Esophagus squamous epithelium (tissue), 5 donors: Measurements from ENCODE around the gene RPL3. TPM values are rescaled to one million over a fixed set of nuclear protein-coding genes. Genes with fewer than 3 reads are reported as not detected.

Source experiments
- DNase-seq: peaks from one replicate; lab custom pipeline; 2025; lab: John Stamatoyannopoulos, UW
- H3K27ac ChIP-seq, 4 donors: fragments of 200-600 bp; sonication (generic); one replicate each; pipeline ENCODE4 v1.5.1; 2016 to 2019; ENCODE audit warnings: mild to moderate bottlenecking in 1 of 4
- H3K27me3 ChIP-seq, 4 donors: fragments of 200-600 bp; sonication (generic); 1 replicate in 3 of 4; 2 replicates in 1 of 4; pipeline versions ENCODE4 v1.5.1 to v1.6.0; 2017 to 2021; ENCODE audit warnings: antibody characterized with exemption in 1 of 4
- H3K36me3 ChIP-seq, 3 donors: fragments of 200-600 bp; sonication (generic); one replicate each; pipeline ENCODE4 v1.5.1; 2016 to 2019
- H3K4me1 ChIP-seq, 3 donors: fragments of 200-600 bp; sonication (generic); one replicate each; pipeline ENCODE4 v1.5.1; 2017 to 2019
- H3K4me3 ChIP-seq, 4 donors: fragments of 200-600 bp; sonication (generic); 1 replicate in 3 of 4; 2 replicates in 1 of 4; pipeline ENCODE4 v1.5.1; 2016 to 2019; ENCODE audit warnings: mild to moderate bottlenecking in 2 of 4, moderate library complexity in 1 of 4
- H3K9me3 ChIP-seq, 3 donors: fragments of 200-600 bp; sonication (generic); one replicate each; pipeline ENCODE4 v1.5.1; 2016 to 2019
- POLR2A ChIP-seq, 4 donors: fragments of 450-650 bp; IDR thresholded peaks; one replicate each; pipeline ENCODE4 v1.6.1; 2017; ENCODE audit warnings: antibody characterized with exemption in 4 of 4, mild to moderate bottlenecking in 4 of 4, moderate library complexity in 3 of 4
- WGBS, 2 donors: methylation state at CpG; one replicate each; pipeline ENCODE4 v1.1.5; 2018; 5-methylcytosine and 5-hydroxymethylcytosine counted together
- intact Hi-C: fragments of 100-400 bp; cut with DNase I; formaldehyde crosslinking; loops from one replicate; pipeline ENCODE4 v1.15.0; 2022
- total RNA-seq, 4 donors: library from RNA; depleted of rRNA; stranded (reverse); fragments of >200 nt; gene quantifications; one replicate each; pipeline ENCODE4 v1.1.0, GENCODE V29; 2016
- TF ChIP-seq, protein P1 (sequence below), 6 experiments: fragments of 450-650 bp in 4 of 6; fragments of 200-600 bp in 2 of 6; sonication (generic) in 2 of 6; IDR thresholded peaks; one replicate each; pipeline ENCODE4 v1.5.1; 2016 to 2019; ENCODE audit warnings: antibody characterized with exemption in 6 of 6, mild to moderate bottlenecking in 4 of 6, moderate library complexity in 4 of 6
- donor health status: DM: yes; HTN: yes; CAD: no.

The RPL3 gene
- total RNA-seq, 4 donors from 2014 or later = 1,469 to 2,891 (median 2,008) TPM

DNA sequence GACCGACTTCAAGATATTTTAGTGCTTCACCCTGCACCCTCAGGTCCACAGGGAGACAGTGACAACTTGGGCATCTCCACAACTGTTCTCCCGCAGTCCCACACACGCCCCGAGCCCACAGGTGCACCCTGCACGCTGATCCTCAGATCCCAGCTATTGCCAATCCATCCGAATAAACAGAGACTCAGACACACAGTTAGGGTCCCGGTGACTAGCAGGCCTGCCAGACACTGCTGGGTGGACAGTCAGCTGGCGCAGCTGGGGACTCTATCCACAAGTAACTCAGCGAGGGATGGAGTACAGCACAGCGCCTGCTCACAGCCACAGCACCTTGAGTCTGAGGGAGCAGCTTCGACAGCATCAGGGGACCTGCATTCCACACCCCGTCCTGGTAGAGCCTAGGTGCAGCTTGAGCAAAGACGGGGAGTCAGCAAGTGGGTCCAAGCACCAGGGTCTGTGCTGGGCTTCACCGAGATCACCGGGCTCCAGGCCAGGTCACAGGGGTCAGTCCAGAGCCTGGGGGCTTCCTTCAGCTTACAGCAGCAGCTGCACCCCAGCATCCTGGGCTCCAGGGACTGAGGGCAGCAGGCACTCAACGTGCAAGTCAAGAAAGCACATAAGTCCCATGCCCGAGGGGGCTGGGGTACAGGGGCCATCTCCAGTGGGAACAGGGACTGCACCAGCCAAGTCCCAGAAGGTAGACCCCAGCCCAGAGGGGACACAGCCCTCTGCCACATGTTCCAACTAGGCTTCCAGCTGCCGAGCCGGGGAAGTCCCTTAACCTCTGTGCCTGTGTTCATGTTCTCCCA is 7.6 kb downstream of the RPL3 start:
- 70% methylated on average over 6 to 13 of the region's 19 CpGs for WGBS, 2 donors
- Histone ChIP-seq H3K36me3 (peaks cover 48 to 58% (median 52%) of the 10 kb centered on the region in 3 donors), H3K27me3 (no peaks in the 10 kb centered on the region), H3K9me3 (no peaks in the 10 kb centered on the region), H3K4me3 (no peak overlapping the region), H3K4me1 (peaks cover 38 to 91% (median 65%) of the 10 kb centered on the region in 3 donors), H3K27ac (peak overlapping the region in 1 of 4 donors; percentile 48)
- DNase-seq = no peak
- TF ChIP-seq, protein P1, sequence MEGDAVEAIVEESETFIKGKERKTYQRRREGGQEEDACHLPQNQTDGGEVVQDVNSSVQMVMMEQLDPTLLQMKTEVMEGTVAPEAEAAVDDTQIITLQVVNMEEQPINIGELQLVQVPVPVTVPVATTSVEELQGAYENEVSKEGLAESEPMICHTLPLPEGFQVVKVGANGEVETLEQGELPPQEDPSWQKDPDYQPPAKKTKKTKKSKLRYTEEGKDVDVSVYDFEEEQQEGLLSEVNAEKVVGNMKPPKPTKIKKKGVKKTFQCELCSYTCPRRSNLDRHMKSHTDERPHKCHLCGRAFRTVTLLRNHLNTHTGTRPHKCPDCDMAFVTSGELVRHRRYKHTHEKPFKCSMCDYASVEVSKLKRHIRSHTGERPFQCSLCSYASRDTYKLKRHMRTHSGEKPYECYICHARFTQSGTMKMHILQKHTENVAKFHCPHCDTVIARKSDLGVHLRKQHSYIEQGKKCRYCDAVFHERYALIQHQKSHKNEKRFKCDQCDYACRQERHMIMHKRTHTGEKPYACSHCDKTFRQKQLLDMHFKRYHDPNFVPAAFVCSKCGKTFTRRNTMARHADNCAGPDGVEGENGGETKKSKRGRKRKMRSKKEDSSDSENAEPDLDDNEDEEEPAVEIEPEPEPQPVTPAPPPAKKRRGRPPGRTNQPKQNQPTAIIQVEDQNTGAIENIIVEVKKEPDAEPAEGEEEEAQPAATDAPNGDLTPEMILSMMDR (IDR thresholded peaks at IDR 0.05) = no peak
- no peak for TF ChIP-seq POLR2A (IDR thresholded peaks at IDR 0.05)
- intact Hi-C loops = loop anchor here (2.0 kb wide), 1 partner anchor 141 kb away; no protein-coding TSS in a partner anchor

DNA sequence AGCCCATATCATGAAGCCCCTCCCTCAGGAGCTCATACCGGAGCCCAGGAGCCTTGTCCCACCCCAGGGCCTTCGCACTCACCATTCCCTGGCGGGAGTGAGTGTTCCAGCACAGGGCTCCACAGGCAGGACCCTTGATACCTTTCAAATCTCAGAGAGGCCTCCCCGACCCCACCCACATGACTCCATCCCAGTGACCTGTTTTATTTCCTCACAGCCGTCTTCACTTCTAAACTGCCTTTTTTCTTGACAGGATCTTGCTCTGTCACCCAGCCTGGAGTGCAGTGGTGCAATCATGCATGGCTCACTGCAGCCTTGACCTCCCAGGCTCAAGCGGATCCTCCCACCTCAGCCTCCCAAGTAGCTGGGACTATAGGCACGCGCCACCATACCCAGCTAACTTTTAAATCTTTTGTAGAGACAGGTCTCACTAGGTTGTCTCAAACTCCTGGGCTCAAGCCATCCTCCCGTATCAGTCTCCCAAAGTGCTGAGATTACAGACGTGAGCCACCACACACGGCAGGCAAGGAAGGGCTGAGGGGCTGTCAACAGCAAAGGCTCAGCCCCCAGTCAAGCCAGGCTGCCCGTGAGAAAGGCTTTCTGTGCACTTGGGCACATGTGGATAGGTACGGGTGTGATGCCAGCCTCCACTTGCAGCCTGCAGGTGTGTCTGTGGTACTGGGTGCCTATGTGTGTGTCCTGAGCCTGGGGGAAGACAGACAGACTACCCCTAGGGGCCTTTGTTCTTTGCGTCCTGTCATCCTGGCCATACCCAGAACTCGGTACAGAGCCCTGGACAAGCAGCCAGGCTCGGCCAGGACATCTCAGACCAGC is 9.3 kb downstream of the RPL3 start:
- no peak for DNase-seq
- intact Hi-C loops = loop anchor here (2.0 kb wide), 1 partner anchor 139 kb away; no protein-coding TSS in a partner anchor
- 55 to 64% methylated on average over 11 to 14 of the region's 16 CpGs for WGBS, 2 donors
- peak overlapping the region; percentile 78 to 88 (median 85) for H3K27ac ChIP-seq
- peaks cover 37 to 41% (median 37%) of the 10 kb centered on the region in 3 donors for H3K36me3 ChIP-seq
- TF ChIP-seq POLR2A (IDR thresholded peaks at IDR 0.05) = no peak
- TF ChIP-seq, protein P1 (IDR thresholded peaks at IDR 0.05) = no peak
- H3K9me3 ChIP-seq = no peaks in the 10 kb centered on the region
- H3K4me1 ChIP-seq = peaks cover 23 to 76% (median 48%) of the 10 kb centered on the region in 3 donors
- H3K27me3 ChIP-seq = no peaks in the 10 kb centered on the region
- H3K4me3 ChIP-seq = no peak overlapping the region

DNA sequence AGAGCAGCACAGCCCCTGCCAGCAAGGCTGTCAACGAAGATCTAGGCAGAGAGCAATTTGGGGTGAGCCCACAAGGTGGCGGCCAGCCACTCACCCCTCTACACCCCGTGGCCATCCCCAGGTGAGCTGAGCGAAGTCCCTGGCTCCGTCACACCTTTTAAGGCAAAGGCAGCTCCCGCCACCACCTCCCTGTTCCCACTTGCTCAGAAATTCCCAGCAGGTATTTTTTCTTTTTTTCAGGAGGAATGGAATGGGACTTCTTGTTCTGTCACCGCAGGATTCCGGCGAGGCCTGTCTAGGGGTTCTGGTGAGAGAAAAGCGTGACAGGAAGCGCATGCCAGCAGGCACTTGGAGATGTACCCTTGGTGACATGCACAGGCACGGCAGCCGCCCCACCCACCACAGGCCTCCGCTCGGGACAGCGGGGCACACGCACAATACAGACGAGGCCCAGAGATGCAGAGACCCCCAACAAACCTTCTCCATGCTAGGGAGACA is 10.0 kb downstream of the RPL3 start:
- intact Hi-C loops = no loop called here
- TF ChIP-seq POLR2A (IDR thresholded peaks at IDR 0.05) = no peak
- TF ChIP-seq, protein P1 (IDR thresholded peaks at IDR 0.05) = peak in 3 of 6 experiments; percentile 18 to 62 (median 32)
- 49 to 58% methylated on average over 11 of the region's 18 CpGs for WGBS, 2 donors
- H3K4me1 ChIP-seq = peaks cover 17 to 69% (median 41%) of the 10 kb centered on the region in 3 donors
- DNase-seq = no peak
- H3K4me3 ChIP-seq = peak overlapping the region in 2 of 4 donors; percentile 30 to 44
- H3K36me3 ChIP-seq = peaks cover 30 to 34% (median 30%) of the 10 kb centered on the region in 3 donors
- H3K9me3 ChIP-seq = no peaks in the 10 kb centered on the region
- H3K27ac ChIP-seq = peak overlapping the region; percentile 78 to 88 (median 85)
- no peaks in the 10 kb centered on the region for H3K27me3 ChIP-seq

DNA sequence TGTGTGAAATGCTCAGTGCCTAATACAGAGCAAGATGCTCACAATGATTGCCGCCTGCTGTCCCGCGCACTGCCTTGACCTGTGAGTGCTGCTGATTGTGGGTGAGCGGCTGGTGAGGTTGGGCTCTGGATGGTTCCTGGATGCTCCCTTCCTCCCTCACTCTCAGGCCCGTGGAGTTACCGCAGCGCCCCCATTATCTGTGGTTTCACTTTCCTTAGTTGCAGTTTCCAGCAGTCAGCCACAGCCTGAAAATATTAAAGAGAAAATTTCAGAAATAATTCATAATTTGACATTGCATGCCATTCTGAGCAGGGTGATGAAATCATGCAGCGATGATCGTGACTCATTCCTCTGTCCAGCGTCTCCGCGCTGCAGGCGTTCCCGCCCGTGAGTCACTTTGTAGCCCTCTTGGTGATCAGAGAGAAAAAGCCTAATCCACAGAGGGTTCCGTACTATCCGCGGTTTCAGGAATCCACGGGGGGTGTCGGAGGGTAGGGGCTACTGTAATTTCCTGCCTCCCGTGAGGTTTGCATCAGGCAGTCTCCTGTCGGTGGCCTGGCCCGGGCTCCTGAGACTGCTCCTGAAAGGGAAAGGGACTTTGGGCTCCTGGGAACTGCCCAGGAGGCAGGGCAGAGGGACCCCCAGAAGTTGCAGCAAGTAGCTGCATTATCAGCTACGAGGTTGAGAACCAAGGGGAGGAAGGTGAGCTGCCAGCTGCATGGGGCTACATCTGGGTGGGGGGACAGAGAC is 10.6 kb downstream of the RPL3 start:
- Histone ChIP-seq H3K4me3 (peak overlapping the region in 2 of 4 donors; percentile 30 to 44), H3K4me1 (peaks cover 13 to 63% (median 37%) of the 10 kb centered on the region in 3 donors), H3K36me3 (peaks cover 24 to 28% (median 24%) of the 10 kb centered on the region in 3 donors), H3K27me3 (no peaks in the 10 kb centered on the region), H3K9me3 (no peaks in the 10 kb centered on the region), H3K27ac (peak overlapping the region; percentile 78 to 88 (median 85))
- TF ChIP-seq, protein P1 (IDR thresholded peaks at IDR 0.05) = no peak
- no peak for TF ChIP-seq POLR2A (IDR thresholded peaks at IDR 0.05)
- WGBS, 2 donors = 22 to 45% methylated on average over 4 to 12 of the region's 24 CpGs
- DNase-seq = no peak
- intact Hi-C loops = no loop called here
